ENCODE data around the gene C10orf143. TPM values are rescaled to one million over a fixed set of nuclear protein-coding genes. Genes with fewer than 3 reads are reported as not detected.

Gene C10orf143
- total RNA-seq, 1 donor from 2014 or later = 0.11 TPM

GRCh38 chr10:130050721-130051120 lies 59.9 kb downstream of the C10orf143 start:
- intact Hi-C loops (cut with DNase I) = no loop called here
- no peak overlapping the region for H3K4me3 ChIP-seq
- TF ChIP-seq CTCF (IDR thresholded peaks at IDR 0.05) = no peak
- H3K9me3 ChIP-seq = no peaks in the 10 kb centered on the region
- H3K4me1 ChIP-seq = no peaks in the 10 kb centered on the region
- H3K27me3 ChIP-seq = no peaks in the 10 kb centered on the region
- no peak overlapping the region for H3K27ac ChIP-seq
- H3K36me3 ChIP-seq = no peaks in the 10 kb centered on the region
- no peak for DNase-seq (ENCODE audit: low spot score in 2 of 2)

GRCh38 chr10:130049987-130050386 lies 60.6 kb downstream of the C10orf143 start:
- H3K4me1 ChIP-seq = no peaks in the 10 kb centered on the region
- no peak overlapping the region for H3K4me3 ChIP-seq
- no peak overlapping the region for H3K27ac ChIP-seq
- no peak for DNase-seq (ENCODE audit: low spot score in 2 of 2)
- TF ChIP-seq CTCF (IDR thresholded peaks at IDR 0.05) = no peak
- no peaks in the 10 kb centered on the region for H3K36me3 ChIP-seq
- intact Hi-C loops (cut with DNase I) = no loop called here
- H3K9me3 ChIP-seq = no peaks in the 10 kb centered on the region
- no peaks in the 10 kb centered on the region for H3K27me3 ChIP-seq

GRCh38 chr10:130049244-130049643 lies 61.4 kb downstream of the C10orf143 start:
- H3K36me3 ChIP-seq = no peaks in the 10 kb centered on the region
- no peak for TF ChIP-seq CTCF (IDR thresholded peaks at IDR 0.05)
- H3K27ac ChIP-seq = no peak overlapping the region
- H3K9me3 ChIP-seq = no peaks in the 10 kb centered on the region
- H3K27me3 ChIP-seq = no peaks in the 10 kb centered on the region
- H3K4me3 ChIP-seq = no peak overlapping the region
- intact Hi-C loops (cut with DNase I) = no loop called here
- no peaks in the 10 kb centered on the region for H3K4me1 ChIP-seq
- DNase-seq (ENCODE audit: low spot score in 2 of 2) = no peak

- Histone ChIP-seq H3K9me3 (no peaks in the 10 kb centered on the region), H3K27ac (no peak overlapping the region), H3K27me3 (no peaks in the 10 kb centered on the region), H3K4me1 (no peaks in the 10 kb centered on the region), H3K36me3 (no peaks in the 10 kb centered on the region), H3K4me3 (no peak overlapping the region)
- DNase-seq (ENCODE audit: low spot score in 2 of 2) = no peak
- TF ChIP-seq CTCF (IDR thresholded peaks at IDR 0.05) = no peak
- intact Hi-C loops (cut with DNase I) = no loop called here
These were observed 62.5 kb downstream of the C10orf143 start for GRCh38 chr10:130048081-130048480.

- TF ChIP-seq CTCF (IDR thresholded peaks at IDR 0.05) = no peak
- intact Hi-C loops (cut with DNase I) = no loop called here
- Histone ChIP-seq H3K4me3 (no peak overlapping the region), H3K27ac (no peak overlapping the region), H3K36me3 (no peaks in the 10 kb centered on the region), H3K4me1 (no peaks in the 10 kb centered on the region), H3K9me3 (no peaks in the 10 kb centered on the region), H3K27me3 (no peaks in the 10 kb centered on the region)
- DNase-seq (ENCODE audit: low spot score in 2 of 2) = no peak
These were observed 63.3 kb downstream of the C10orf143 start for GRCh38 chr10:130047336-130047735.

- intact Hi-C loops (cut with DNase I) = no loop called here
- Histone ChIP-seq H3K4me3 (no peak overlapping the region), H3K4me1 (no peaks in the 10 kb centered on the region), H3K9me3 (no peaks in the 10 kb centered on the region), H3K27ac (no peak overlapping the region), H3K27me3 (no peaks in the 10 kb centered on the region), H3K36me3 (no peaks in the 10 kb centered on the region)
- no peak for TF ChIP-seq CTCF (IDR thresholded peaks at IDR 0.05)
- DNase-seq (ENCODE audit: low spot score in 2 of 2) = no peak
These were observed 64.0 kb downstream of the C10orf143 start for GRCh38 chr10:130046591-130046990.

All from ascending aorta (tissue), 2 donors.